ENCODE results near the gene GATA5.

- TF ChIP-seq CTCF (tag by site-specific recombination; IDR thresholded peaks at IDR 0.05) (no peak), INSM2 (tag by site-specific recombination; IDR thresholded peaks at IDR 0.05) (no peak), SETDB1 (IDR thresholded peaks at IDR 0.05; ENCODE audit: insufficient read length, low read length) (no peak), TCF7L2 (IDR thresholded peaks at IDR 0.05; ENCODE audit: borderline replicate concordance, low read depth, low read length) (no peak), ZNF311 (tag by site-specific recombination; IDR thresholded peaks at IDR 0.05; ENCODE audit: borderline replicate concordance) (no peak), SP7 (tag by site-specific recombination; IDR thresholded peaks at IDR 0.05) (no peak), YY1 (tag by site-specific recombination; IDR thresholded peaks at IDR 0.05) (no peak), ZBTB21 (tag by site-specific recombination; IDR thresholded peaks at IDR 0.05) (no peak), ZNF488 (tag by site-specific recombination; IDR thresholded peaks at IDR 0.05) (no peak), SP3 (tag by site-specific recombination; IDR thresholded peaks at IDR 0.05) (no peak)
Measured at GRCh38 chr20:62482146-62482809, 6.5 kb upstream of the GATA5 start.

Data from HEK293 (cell line).